NCI-H2081 (cell line): Measurements from ENCODE around the gene BRINP2.
"Not testable (repeated sequence)": the region's sequence is repeated elsewhere in the genome, so short reads cannot be mapped to it uniquely, and the experiment has no call there.

Experiments used
- DNase-seq, 2 experiments: peaks; one replicate each; lab custom pipeline; 2025; lab: John Stamatoyannopoulos, UW

Gene BRINP2

GRCh38 chr1:177311586-177311985, 140.8 kb downstream of the BRINP2 start:
- no peak for DNase-seq

GRCh38 chr1:177315261-177315660, 144.5 kb downstream of the BRINP2 start:
- no peak for DNase-seq

- no peak for DNase-seq
Measured at GRCh38 chr1:177315761-177316160, 145.0 kb downstream of the BRINP2 start.

- DNase-seq = not testable (repeated sequence)
Measured at GRCh38 chr1:177321434-177321833, 150.7 kb downstream of the BRINP2 start.

GRCh38 chr1:177328251-177328650, 157.5 kb downstream of the BRINP2 start:
- DNase-seq = no peak

GRCh38 chr1:177329871-177330270, 159.1 kb downstream of the BRINP2 start:
- DNase-seq = no peak
